Activated naive CD4-positive, alpha-beta T cell treated with anti-CD3 and anti-CD28 coated beads for 36 hours (primary cell): Measurements from ENCODE around the gene OVAAL. TPM values are rescaled to one million over a fixed set of nuclear protein-coding genes. Genes with fewer than 3 reads are reported as not detected.

Source experiments
- CTCF ChIA-PET: fragments of 350-600 bp; sonication (Branson Sonifier 250); formaldehyde crosslinking; loops from one replicate; lab custom pipeline; 2021; ENCODE audit warnings: antibody characterized with exemption; lab: Charles Lee
- DNase-seq: peaks from one replicate; pipeline ENCODE4 v3.0.0-alpha.2; 2020
- H3K27ac Mint-ChIP-seq: one replicate; pipeline ENCODE4 v1.8.0; 2021; ENCODE audit warnings: mild to moderate bottlenecking, mixed read lengths
- H3K27me3 Mint-ChIP-seq: one replicate; pipeline ENCODE4 v1.8.0; 2021; ENCODE audit warnings: low read depth, mixed read lengths
- H3K36me3 Mint-ChIP-seq: one replicate; pipeline ENCODE4 v1.8.0; 2021; ENCODE audit warnings: low read depth, mixed read lengths
- H3K4me1 Mint-ChIP-seq: one replicate; pipeline ENCODE4 v1.8.0; 2021; ENCODE audit warnings: low read depth, mixed read lengths
- H3K4me3 Mint-ChIP-seq: one replicate; pipeline ENCODE4 v1.8.0; 2021; ENCODE audit warnings: mild to moderate bottlenecking, moderate library complexity, mixed read lengths
- H3K9me3 Mint-ChIP-seq: one replicate; pipeline ENCODE4 v1.8.0; 2021; ENCODE audit warnings: mixed read lengths
- intact Hi-C: fragments of 100-400 bp; cut with micrococcal nuclease; formaldehyde crosslinking; loops from one replicate; pipeline ENCODE4 v1.15.1; 2023
- total RNA-seq, 2 experiments: library from RNA; stranded (reverse); gene quantifications; one replicate each; pipeline ENCODE4 v1.2.3, GENCODE V29; 2021

OVAAL gene
- total RNA-seq, 2 experiments from 2014 or later, result not detected

GRCh38 chr1:180615493-180616290 is 56.9 kb downstream of the OVAAL start:
- no peak overlapping the region for H3K4me3 Mint-ChIP-seq
- no peaks in the 10 kb centered on the region for H3K36me3 Mint-ChIP-seq
- H3K27ac Mint-ChIP-seq, result no peak overlapping the region
- H3K27me3 Mint-ChIP-seq, result no peaks in the 10 kb centered on the region
- H3K4me1 Mint-ChIP-seq, result peaks cover 6% of the 10 kb centered on the region
- intact Hi-C loops, result no loop called here
- CTCF ChIA-PET, result no interaction called here
- H3K9me3 Mint-ChIP-seq, result no peaks in the 10 kb centered on the region
- DNase-seq, result no peak

Other genes starting within 250 kb of the OVAAL start
- 10 to 100 TPM; 31.1 to 32.9 TPM for gene ACBD6, start 56.4 kb upstream of the OVAAL start, total RNA-seq
- gene XPR1, start 73.1 kb downstream of the OVAAL start, total RNA-seq, result 10 to 100 TPM; 14.8 to 18.1 TPM